ENCODE measurements around the gene CATSPERE. TPM values are rescaled to one million over a fixed set of nuclear protein-coding genes. Genes with fewer than 3 reads are reported as not detected.

Gene CATSPERE
- polyA plus RNA-seq, 4 donors: 0.19 to 0.74 TPM; not detected in 2

GRCh38 chr1:244636488-244637259 is 175.6 kb downstream of the CATSPERE start:
- 85 to 92% (median 88%) methylated on average over 10 of the region's 10 CpGs for WGBS, 3 donors
- H3K9me3 ChIP-seq (ENCODE audit: control insufficient read depth in 2 of 2, insufficient read depth in 1 of 2, low read depth in 1 of 2, low read length in 1 of 2): no peaks in the 10 kb centered on the region
- no peak overlapping the region for H3K27ac ChIP-seq (ENCODE audit: low read depth in 1 of 3, low read length in 2 of 3)
- DNase-seq (no peak), FAIRE-seq (no peak)
- H3K4me1 ChIP-seq (ENCODE audit: control insufficient read depth in 3 of 3, insufficient read depth in 2 of 3, low read depth in 1 of 3, low read length in 2 of 3): no peaks in the 10 kb centered on the region
- H3K36me3 ChIP-seq (ENCODE audit: control insufficient read depth in 3 of 3, insufficient read depth in 2 of 3, low read depth in 1 of 3, low read length in 3 of 3): no peaks in the 10 kb centered on the region
- no peaks in the 10 kb centered on the region for H3K27me3 ChIP-seq (ENCODE audit: control insufficient read depth in 3 of 3, insufficient read depth in 3 of 3, low read length in 3 of 3)
- no peak overlapping the region for H3K4me3 ChIP-seq (ENCODE audit: low read depth in 1 of 3, low read length in 3 of 3)

GRCh38 chr1:244639561-244639960 is 178.5 kb downstream of the CATSPERE start:
- Histone ChIP-seq H3K4me3 (ENCODE audit: low read depth in 1 of 3, low read length in 3 of 3) (no peak overlapping the region), H3K9me3 (ENCODE audit: control insufficient read depth in 2 of 2, insufficient read depth in 1 of 2, low read depth in 1 of 2, low read length in 1 of 2) (no peaks in the 10 kb centered on the region), H3K4me1 (ENCODE audit: control insufficient read depth in 3 of 3, insufficient read depth in 2 of 3, low read depth in 1 of 3, low read length in 2 of 3) (no peaks in the 10 kb centered on the region), H3K27ac (ENCODE audit: low read depth in 1 of 3, low read length in 2 of 3) (no peak overlapping the region), H3K36me3 (ENCODE audit: control insufficient read depth in 3 of 3, insufficient read depth in 2 of 3, low read depth in 1 of 3, low read length in 3 of 3) (no peaks in the 10 kb centered on the region), H3K27me3 (ENCODE audit: control insufficient read depth in 3 of 3, insufficient read depth in 3 of 3, low read length in 3 of 3) (peaks cover 0 to 3% (median 0%) of the 10 kb centered on the region in 3 donors)
- DNase-seq: no peak
- FAIRE-seq: no peak

GRCh38 chr1:244640917-244641316 is 179.8 kb downstream of the CATSPERE start:
- H3K4me1 ChIP-seq (ENCODE audit: control insufficient read depth in 3 of 3, insufficient read depth in 2 of 3, low read depth in 1 of 3, low read length in 2 of 3): no peaks in the 10 kb centered on the region
- FAIRE-seq: no peak
- no peak for DNase-seq
- H3K4me3 ChIP-seq (ENCODE audit: low read depth in 1 of 3, low read length in 3 of 3): no peak overlapping the region
- H3K36me3 ChIP-seq (ENCODE audit: control insufficient read depth in 3 of 3, insufficient read depth in 2 of 3, low read depth in 1 of 3, low read length in 3 of 3): no peaks in the 10 kb centered on the region
- H3K27me3 ChIP-seq (ENCODE audit: control insufficient read depth in 3 of 3, insufficient read depth in 3 of 3, low read length in 3 of 3): peaks cover 0 to 3% (median 0%) of the 10 kb centered on the region in 3 donors
- 87 to 88% (median 88%) methylated on average over 6 of the region's 6 CpGs for WGBS, 3 donors
- no peak overlapping the region for H3K27ac ChIP-seq (ENCODE audit: low read depth in 1 of 3, low read length in 2 of 3)
- no peaks in the 10 kb centered on the region for H3K9me3 ChIP-seq (ENCODE audit: control insufficient read depth in 2 of 2, insufficient read depth in 1 of 2, low read depth in 1 of 2, low read length in 1 of 2)

- no peak for DNase-seq
- H3K36me3 ChIP-seq (ENCODE audit: control insufficient read depth in 3 of 3, insufficient read depth in 2 of 3, low read depth in 1 of 3, low read length in 3 of 3): no peaks in the 10 kb centered on the region
- H3K9me3 ChIP-seq (ENCODE audit: control insufficient read depth in 2 of 2, insufficient read depth in 1 of 2, low read depth in 1 of 2, low read length in 1 of 2): no peaks in the 10 kb centered on the region
- no peaks in the 10 kb centered on the region for H3K4me1 ChIP-seq (ENCODE audit: control insufficient read depth in 3 of 3, insufficient read depth in 2 of 3, low read depth in 1 of 3, low read length in 2 of 3)
- FAIRE-seq: no peak
- 88 to 90% (median 90%) methylated on average over 16 of the region's 16 CpGs for whole genome bisulfite sequencing, 3 donors
- H3K27me3 ChIP-seq (ENCODE audit: control insufficient read depth in 3 of 3, insufficient read depth in 3 of 3, low read length in 3 of 3): peaks cover 0 to 3% (median 0%) of the 10 kb centered on the region in 3 donors
- H3K27ac ChIP-seq (ENCODE audit: low read depth in 1 of 3, low read length in 2 of 3): no peak overlapping the region
- no peak overlapping the region for H3K4me3 ChIP-seq (ENCODE audit: low read depth in 1 of 3, low read length in 3 of 3)
These were observed 181.5 kb downstream of the CATSPERE start for GRCh38 chr1:244642526-244642925.

GRCh38 chr1:244642988-244643387 is 181.9 kb downstream of the CATSPERE start:
- DNase-seq (no peak), FAIRE-seq (no peak)
- no peaks in the 10 kb centered on the region for H3K36me3 ChIP-seq (ENCODE audit: control insufficient read depth in 3 of 3, insufficient read depth in 2 of 3, low read depth in 1 of 3, low read length in 3 of 3)
- H3K4me3 ChIP-seq (ENCODE audit: low read depth in 1 of 3, low read length in 3 of 3): no peak overlapping the region
- no peaks in the 10 kb centered on the region for H3K4me1 ChIP-seq (ENCODE audit: control insufficient read depth in 3 of 3, insufficient read depth in 2 of 3, low read depth in 1 of 3, low read length in 2 of 3)
- H3K27me3 ChIP-seq (ENCODE audit: control insufficient read depth in 3 of 3, insufficient read depth in 3 of 3, low read length in 3 of 3): peaks cover 0 to 3% (median 0%) of the 10 kb centered on the region in 3 donors
- H3K9me3 ChIP-seq (ENCODE audit: control insufficient read depth in 2 of 2, insufficient read depth in 1 of 2, low read depth in 1 of 2, low read length in 1 of 2): no peaks in the 10 kb centered on the region
- no peak overlapping the region for H3K27ac ChIP-seq (ENCODE audit: low read depth in 1 of 3, low read length in 2 of 3)
- WGBS, 3 donors: 91 to 95% (median 92%) methylated on average over 14 of the region's 14 CpGs

- peaks cover 0 to 3% (median 0%) of the 10 kb centered on the region in 3 donors for H3K27me3 ChIP-seq (ENCODE audit: control insufficient read depth in 3 of 3, insufficient read depth in 3 of 3, low read length in 3 of 3)
- no peak for DNase-seq
- no peak for FAIRE-seq
- 74 to 76% (median 76%) methylated on average over 6 of the region's 6 CpGs for WGBS, 3 donors
- H3K9me3 ChIP-seq (ENCODE audit: control insufficient read depth in 2 of 2, insufficient read depth in 1 of 2, low read depth in 1 of 2, low read length in 1 of 2): no peaks in the 10 kb centered on the region
- H3K4me3 ChIP-seq (ENCODE audit: low read depth in 1 of 3, low read length in 3 of 3): no peak overlapping the region
- H3K27ac ChIP-seq (ENCODE audit: low read depth in 1 of 3, low read length in 2 of 3): no peak overlapping the region
- H3K4me1 ChIP-seq (ENCODE audit: control insufficient read depth in 3 of 3, insufficient read depth in 2 of 3, low read depth in 1 of 3, low read length in 2 of 3): no peaks in the 10 kb centered on the region
- H3K36me3 ChIP-seq (ENCODE audit: control insufficient read depth in 3 of 3, insufficient read depth in 2 of 3, low read depth in 1 of 3, low read length in 3 of 3): no peaks in the 10 kb centered on the region
These were observed 184.3 kb downstream of the CATSPERE start for GRCh38 chr1:244645414-244645813.

GRCh38 chr1:244645890-244646289 is 184.8 kb downstream of the CATSPERE start:
- DNase-seq (no peak), FAIRE-seq (no peak)
- Histone ChIP-seq H3K27me3 (ENCODE audit: control insufficient read depth in 3 of 3, insufficient read depth in 3 of 3, low read length in 3 of 3) (peaks cover 0 to 3% (median 0%) of the 10 kb centered on the region in 3 donors), H3K36me3 (ENCODE audit: control insufficient read depth in 3 of 3, insufficient read depth in 2 of 3, low read depth in 1 of 3, low read length in 3 of 3) (no peaks in the 10 kb centered on the region), H3K4me3 (ENCODE audit: low read depth in 1 of 3, low read length in 3 of 3) (no peak overlapping the region), H3K4me1 (ENCODE audit: control insufficient read depth in 3 of 3, insufficient read depth in 2 of 3, low read depth in 1 of 3, low read length in 2 of 3) (no peaks in the 10 kb centered on the region), H3K9me3 (ENCODE audit: control insufficient read depth in 2 of 2, insufficient read depth in 1 of 2, low read depth in 1 of 2, low read length in 1 of 2) (no peaks in the 10 kb centered on the region), H3K27ac (ENCODE audit: low read depth in 1 of 3, low read length in 2 of 3) (no peak overlapping the region)
- WGBS, 3 donors: 69 to 77% (median 75%) methylated on average over 6 of the region's 6 CpGs

GRCh38 chr1:244647819-244648218 is 186.7 kb downstream of the CATSPERE start:
- 81 to 92% (median 90%) methylated on average over 6 of the region's 6 CpGs for WGBS, 3 donors

More at GRCh38 chr1:244647819-244648218, 186.7 kb downstream of the CATSPERE start:
- Histone ChIP-seq H3K27ac (ENCODE audit: low read depth in 1 of 3, low read length in 2 of 3) (no peak overlapping the region), H3K4me3 (ENCODE audit: low read depth in 1 of 3, low read length in 3 of 3) (no peak overlapping the region), H3K9me3 (ENCODE audit: control insufficient read depth in 2 of 2, insufficient read depth in 1 of 2, low read depth in 1 of 2, low read length in 1 of 2) (no peaks in the 10 kb centered on the region), H3K36me3 (ENCODE audit: control insufficient read depth in 3 of 3, insufficient read depth in 2 of 3, low read depth in 1 of 3, low read length in 3 of 3) (no peaks in the 10 kb centered on the region), H3K27me3 (ENCODE audit: control insufficient read depth in 3 of 3, insufficient read depth in 3 of 3, low read length in 3 of 3) (peaks cover 0 to 2% (median 0%) of the 10 kb centered on the region in 3 donors), H3K4me1 (ENCODE audit: control insufficient read depth in 3 of 3, insufficient read depth in 2 of 3, low read depth in 1 of 3, low read length in 2 of 3) (peaks cover 0 to 4% (median 0%) of the 10 kb centered on the region in 3 donors)
- FAIRE-seq (no peak), DNase-seq (no peak)
